Endothelial cell of umbilical vein (primary cell): Measurements from ENCODE around the gene AGMO.

Source experiments
- CTCF ChIP-seq, 2 donors: IDR thresholded peaks; 1 replicate in 1 of 2; 2 replicates in 1 of 2; pipeline ENCODE4 v1.5.1; 2011; ENCODE audit warnings: low read length in 2 of 2, mild to moderate bottlenecking in 2 of 2, moderate library complexity in 2 of 2, control low read depth in 1 of 2, inconsistent platforms in 1 of 2, low read depth in 1 of 2; ENCODE audit not compliant: insufficient read depth in 1 of 2; ENCODE audit errors: extremely low read depth in 1 of 2
- EZH2 ChIP-seq: IDR thresholded peaks from 2 replicates; pipeline ENCODE4 v1.6.1; 2012; ENCODE audit warnings: borderline replicate concordance, low read depth, mild to moderate bottlenecking, moderate library complexity, low read length, inconsistent platforms; ENCODE audit not compliant: severe bottlenecking
- JUN ChIP-seq: IDR thresholded peaks from 2 replicates; pipeline ENCODE4 v1.6.1; 2011; ENCODE audit warnings: borderline replicate concordance, low read depth; ENCODE audit not compliant: insufficient read length, insufficient read depth
- MAX ChIP-seq: IDR thresholded peaks from 2 replicates; pipeline ENCODE4 v1.6.1; 2011; ENCODE audit not compliant: insufficient read depth, insufficient read length
- MYC ChIP-seq: IDR thresholded peaks from one replicate; pipeline ENCODE4 v1.6.1; 2011; ENCODE audit warnings: mild to moderate bottlenecking, low read depth, low read length
- POLR2A ChIP-seq: IDR thresholded peaks from 2 replicates; pipeline ENCODE4 v1.6.1; 2012; ENCODE audit warnings: low read depth, mild to moderate bottlenecking, control low read depth, low read length

- TF ChIP-seq POLR2A (no peak), MYC (no peak), CTCF (IDR thresholded peaks at IDR 0.05; ENCODE audit: extremely low read depth in 1 of 2, insufficient read depth in 1 of 2, low read depth in 1 of 2, low read length in 2 of 2) (no peak), EZH2 (no peak), MAX (no peak), JUN (no peak)
Measured at GRCh38 chr7:15313361-15313760, 248.5 kb downstream of the AGMO start.
